GM21390 (cell line): ENCODE results near the gene UBASH3A.

Experiments
- ATAC-seq: cut with Tn5 transposase; IDR thresholded peaks from one replicate; pipeline ENCODE4 v1.9.1; 2021; ENCODE audit not compliant: unreplicated experiment

UBASH3A gene

DNA sequence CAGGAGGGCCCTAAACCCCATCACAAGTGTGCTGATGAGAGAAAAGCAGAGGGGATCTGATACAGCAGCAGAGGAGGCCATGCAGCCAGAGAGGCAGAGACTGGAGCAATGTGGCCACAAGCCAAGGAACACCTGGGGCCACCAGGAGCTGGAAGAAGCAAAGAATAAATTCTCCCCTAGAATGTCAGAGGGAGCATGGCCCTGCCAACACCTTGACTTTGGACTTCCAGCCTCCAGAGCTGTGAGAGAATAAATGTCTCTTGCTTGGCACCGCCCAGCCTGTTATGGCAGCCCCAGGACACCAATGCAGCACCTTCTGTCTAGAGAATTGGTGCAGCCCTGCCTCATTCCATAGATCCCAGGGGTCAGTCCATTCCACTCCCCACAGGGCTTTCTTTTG, 25.3 kb downstream of the UBASH3A start:
- no peak for ATAC-seq

- no peak for ATAC-seq
Observed at GRCh38 chr21:42429856-42430255, 26.2 kb downstream of the UBASH3A start.

- no peak for ATAC-seq
Observed at GRCh38 chr21:42430521-42430920, 26.8 kb downstream of the UBASH3A start.

GRCh38 chr21:42431196-42431595, 27.5 kb downstream of the UBASH3A start:
- ATAC-seq, result no peak

GRCh38 chr21:42432695-42433094, 29.0 kb downstream of the UBASH3A start:
- ATAC-seq, result no peak

GRCh38 chr21:42433946-42434551, 30.3 kb downstream of the UBASH3A start:
- no peak for ATAC-seq

DNA sequence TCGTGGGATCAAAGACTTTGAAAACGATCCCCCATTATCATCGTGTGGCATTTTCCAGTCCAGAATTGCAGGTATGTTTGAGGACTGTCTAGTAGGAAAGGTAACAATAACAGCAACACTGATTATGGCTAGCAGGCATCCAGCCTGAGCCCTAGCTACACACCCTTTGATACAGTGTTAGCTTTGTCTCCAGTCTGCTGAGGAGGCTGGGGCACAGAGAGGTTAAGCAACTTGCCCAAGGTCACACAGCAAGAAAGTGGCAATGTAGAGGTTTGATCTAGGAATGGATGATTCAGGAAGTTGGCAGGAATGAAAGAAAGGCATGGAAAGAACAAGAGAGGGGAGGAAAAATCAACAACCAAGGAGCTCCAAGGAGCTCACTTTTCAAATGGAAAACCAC, 31.2 kb downstream of the UBASH3A start:
- ATAC-seq, result no peak

DNA sequence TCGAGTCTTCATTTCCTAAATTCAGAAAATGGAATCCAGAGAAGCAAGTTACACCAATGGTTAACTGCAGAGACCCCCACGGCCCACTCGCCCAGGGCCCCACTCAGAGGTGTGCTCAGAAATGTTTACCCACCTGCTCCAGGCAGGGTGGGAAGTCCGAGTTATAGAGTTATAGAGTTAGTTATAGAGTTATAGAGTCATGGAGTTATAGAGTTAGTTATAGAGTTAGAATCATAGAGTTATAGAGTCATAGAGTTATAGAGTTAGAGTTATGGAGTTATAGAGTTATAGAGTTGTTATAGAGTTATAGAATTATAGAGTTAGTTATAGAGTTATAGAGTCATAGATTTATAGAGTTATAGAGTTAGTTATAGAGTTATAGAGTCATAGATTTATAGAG, 31.7 kb downstream of the UBASH3A start:
- no peak for ATAC-seq

DNA sequence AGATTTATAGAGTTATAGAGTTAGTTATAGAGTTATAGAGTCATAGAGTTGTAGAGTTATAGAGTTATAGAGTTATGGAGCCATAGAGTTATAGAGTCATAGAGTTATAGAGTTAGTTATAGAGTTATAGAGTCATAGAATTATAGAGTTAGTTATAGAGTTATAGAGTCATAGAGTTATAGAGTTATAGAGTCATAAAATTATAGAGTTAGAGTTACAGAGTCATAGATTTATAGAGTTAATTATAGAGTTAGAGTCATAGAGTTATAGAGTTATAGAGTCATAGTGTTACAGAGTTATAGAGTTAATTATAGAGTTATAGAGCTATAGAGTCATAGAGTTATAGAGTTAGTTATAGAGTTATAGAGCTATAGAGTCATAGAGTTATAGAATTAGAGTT, 32.1 kb downstream of the UBASH3A start:
- no peak for ATAC-seq

GRCh38 chr21:42436914-42437313, 33.2 kb downstream of the UBASH3A start:
- no peak for ATAC-seq

DNA sequence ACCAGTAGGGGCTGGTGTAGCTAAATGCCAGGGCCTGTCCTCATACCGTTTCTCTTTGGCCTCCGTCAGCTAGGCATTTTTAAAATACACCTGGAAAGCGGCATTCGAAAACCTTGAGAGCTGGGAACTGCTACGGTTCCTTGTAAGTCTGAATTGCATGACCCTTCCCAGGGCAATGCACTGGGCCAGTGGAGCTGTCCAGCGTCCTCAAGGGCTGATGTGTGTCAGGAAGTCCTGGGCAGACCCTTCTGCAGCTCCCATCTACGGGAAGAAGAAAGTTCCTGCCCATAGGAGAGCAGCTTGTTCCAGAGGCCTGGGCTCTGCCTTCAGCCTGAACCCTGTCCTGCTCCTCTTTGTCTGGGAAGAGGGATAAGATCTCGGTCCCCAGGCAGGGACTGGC, 34.1 kb downstream of the UBASH3A start:
- no peak for ATAC-seq

DNA sequence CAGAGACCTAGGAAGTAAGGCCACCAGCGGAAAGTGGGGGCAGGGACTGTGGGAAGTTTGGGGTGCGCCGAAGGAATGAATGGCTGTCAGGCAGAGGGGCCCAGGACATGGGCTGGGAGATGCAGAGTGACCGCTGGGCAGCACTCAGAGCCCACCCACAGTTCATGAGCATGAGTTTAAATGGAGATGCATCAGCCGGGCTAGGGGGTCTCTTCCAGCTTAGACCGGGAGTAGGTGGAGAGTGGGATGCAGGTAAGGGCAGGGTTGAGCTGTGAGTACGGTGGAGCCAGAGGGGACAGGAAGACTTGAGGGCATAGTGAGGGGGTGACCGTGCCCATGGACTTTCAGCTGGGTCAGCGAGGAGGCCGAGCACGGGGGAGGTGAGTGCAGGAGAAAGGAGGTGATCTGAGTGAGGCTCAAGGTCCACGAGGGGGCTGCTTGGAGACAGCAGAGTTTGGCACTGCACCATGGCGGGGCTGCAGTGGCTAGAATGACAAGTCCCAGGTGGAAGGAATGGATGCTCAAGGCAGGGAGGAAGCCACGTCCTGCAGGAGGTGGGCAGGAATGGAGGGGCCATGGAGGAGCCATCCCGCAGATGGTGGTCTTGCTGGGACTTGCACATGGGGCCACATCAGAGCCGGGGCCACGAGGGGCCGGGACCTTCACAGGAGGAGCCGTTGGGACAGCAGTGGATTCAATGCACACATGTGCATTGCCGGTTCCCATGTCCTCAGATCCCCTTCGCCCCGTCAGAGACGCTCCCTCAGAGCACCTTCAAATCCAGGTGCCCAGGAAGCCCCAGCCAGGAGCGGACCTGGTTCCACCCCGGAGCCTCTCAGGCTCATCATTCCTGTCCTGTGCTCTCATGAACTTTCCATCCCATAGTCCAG, 34.9 kb downstream of the UBASH3A start:
- ATAC-seq, result no peak

GRCh38 chr21:42439284-42440186, 35.8 kb downstream of the UBASH3A start:
- ATAC-seq, result no peak

- ATAC-seq, result peak; percentile 57
Observed at GRCh38 chr21:42440187-42440792, 36.6 kb downstream of the UBASH3A start.

DNA sequence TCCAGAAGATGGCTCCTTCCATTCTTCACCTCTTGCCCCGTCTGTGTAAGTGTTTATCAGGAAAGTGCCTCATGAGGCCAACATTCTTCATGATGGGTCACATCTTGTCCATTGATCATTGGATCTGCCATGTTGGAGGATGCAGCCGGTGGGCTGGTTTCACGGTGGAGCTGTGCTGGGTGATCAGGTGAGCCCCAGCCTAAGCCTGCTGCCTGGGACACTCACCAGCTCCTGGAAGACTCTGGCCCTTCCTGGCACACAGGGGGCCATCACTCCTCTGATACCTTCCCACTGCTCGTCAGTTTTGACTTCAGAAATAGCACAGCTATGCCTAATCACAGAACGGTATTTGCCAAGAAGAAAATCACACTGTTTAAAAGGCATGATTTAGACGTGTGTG, 38.3 kb downstream of the UBASH3A start:
- no peak for ATAC-seq

DNA sequence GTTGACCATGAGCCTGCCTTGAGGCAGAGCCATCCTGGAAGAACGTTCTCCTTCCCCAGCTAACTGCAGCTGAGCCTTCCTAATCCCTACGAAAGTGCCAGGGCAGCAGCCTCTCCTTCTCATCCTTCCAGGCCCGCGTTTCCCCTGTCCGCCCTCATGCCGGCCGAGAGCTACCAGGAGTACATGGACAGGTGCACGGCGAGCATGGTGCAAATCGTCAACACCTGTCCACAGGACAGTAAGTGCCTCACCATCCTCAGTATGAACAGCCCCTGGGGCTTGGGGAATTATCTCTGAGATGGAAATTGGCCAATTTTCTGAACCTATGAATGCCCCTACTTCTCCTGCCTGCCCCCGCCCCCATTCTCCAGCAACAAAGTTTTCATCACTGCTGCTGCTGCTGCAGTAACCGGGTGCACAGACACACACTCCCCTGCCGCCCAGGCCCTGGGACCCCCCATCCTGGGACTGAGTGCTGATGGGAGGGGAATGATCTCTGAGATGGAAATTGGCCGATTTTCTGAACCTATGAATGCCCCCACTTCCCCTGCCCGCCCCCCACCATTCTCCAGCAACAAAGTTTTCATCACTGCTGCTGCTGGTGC, 39.6 kb downstream of the UBASH3A start:
- no peak for ATAC-seq

GRCh38 chr21:42443876-42444744, 40.4 kb downstream of the UBASH3A start:
- ATAC-seq, result no peak

- ATAC-seq, result no peak
Observed at GRCh38 chr21:42444745-42445059, 41.0 kb downstream of the UBASH3A start.

DNA sequence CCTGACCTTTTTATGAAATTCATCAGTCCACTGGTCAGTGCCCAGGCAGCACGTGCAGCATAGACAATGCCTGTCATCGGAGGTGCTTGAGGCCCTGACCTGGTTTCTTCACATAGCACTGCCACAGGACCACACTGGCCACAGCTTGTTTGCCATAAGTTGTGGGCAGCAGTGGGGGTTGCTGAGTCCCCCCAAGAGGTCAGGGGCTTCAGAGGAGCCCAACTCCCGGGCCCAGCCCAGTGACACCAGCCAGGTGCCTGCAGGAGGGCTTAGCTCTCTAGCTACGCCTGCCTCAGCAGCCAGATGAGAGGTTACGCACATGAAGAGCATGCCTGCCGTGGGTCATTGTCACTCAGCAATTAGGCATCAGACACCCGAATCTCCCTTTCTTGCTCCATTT, 41.6 kb downstream of the UBASH3A start:
- ATAC-seq, result no peak

DNA sequence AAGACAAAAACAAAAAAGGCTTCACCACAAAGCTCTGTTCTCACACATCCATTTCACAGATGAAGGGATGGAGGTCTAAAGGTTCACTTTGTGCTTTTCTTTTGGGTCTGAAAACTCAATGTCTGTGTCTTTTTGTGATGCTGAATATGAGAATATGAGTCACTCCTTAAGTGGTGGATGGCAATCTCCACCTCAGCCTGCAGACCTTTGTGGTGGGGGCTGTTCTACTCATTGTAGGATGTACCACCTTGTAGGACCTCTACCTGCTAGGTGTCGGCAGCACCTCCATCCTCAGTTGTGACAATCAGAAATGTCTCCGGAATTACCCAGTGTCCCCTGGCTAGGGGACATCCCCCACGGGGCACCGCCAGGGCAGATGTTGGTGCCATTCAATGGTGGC, 42.8 kb downstream of the UBASH3A start:
- ATAC-seq, result no peak
